H1 (cell line): ENCODE measurements around the gene SRRM5. TPM values are rescaled to one million over a fixed set of nuclear protein-coding genes. Genes with fewer than 3 reads are reported as not detected.

Experiments used
- CTCF ChIA-PET: fragments of 300-600 bp; sonication (Branson Sonifier 250); formaldehyde crosslinking; loops from one replicate; lab custom pipeline; 2021; ENCODE audit not compliant: partially characterized antibody; lab: Charles Lee
- POLR2A ChIA-PET: fragments of 300-600 bp; sonication (Branson Sonifier 250); formaldehyde crosslinking; loops from one replicate; lab custom pipeline; 2021; ENCODE audit warnings: inconsistent platforms; ENCODE audit not compliant: partially characterized antibody; lab: Charles Lee
- DNase-seq, 2 experiments: peaks; one replicate each; pipeline versions ENCODE4 v3.0.0 to v3.0.0-alpha.2; 2010 to 2022; ENCODE audit warnings: low spot score in 2 of 2, low read depth in 1 of 2, mixed read lengths in 1 of 2
- FAIRE-seq: peaks from 2 replicates; lab custom pipeline; 2011; peaks lifted over from hg19 to GRCh38; lab: Jason Lieb, UNC
- H2AFZ ChIP-seq: 2 replicates; pipeline ENCODE4 v1.8.1; 2012; ENCODE audit warnings: low read length, inconsistent platforms
- H2AK5ac ChIP-seq: 2 replicates; pipeline ENCODE4 v1.6.1; 2013; ENCODE audit warnings: low read depth, low read length
- H2BK120ac ChIP-seq: replicated peaks from 2 replicates; pipeline ENCODE3; 2013; ENCODE audit warnings: low read depth, low read length, inconsistent platforms
- H2BK12ac ChIP-seq: 2 replicates; pipeline ENCODE4 v1.6.1; 2013; ENCODE audit warnings: low read depth, low read length
- H2BK15ac ChIP-seq: 2 replicates; pipeline ENCODE4 v1.6.1; 2013; ENCODE audit warnings: low read length
- H2BK20ac ChIP-seq: 2 replicates; pipeline ENCODE4 v1.6.1; 2013; ENCODE audit warnings: low read length
- H2BK5ac ChIP-seq: 2 replicates; pipeline ENCODE4 v1.6.1; 2013; ENCODE audit warnings: low read depth, low read length
- H3K14ac ChIP-seq: 2 replicates; pipeline ENCODE4 v1.6.1; 2013; ENCODE audit warnings: inconsistent platforms; ENCODE audit not compliant: insufficient read length
- H3K18ac ChIP-seq: 2 replicates; pipeline ENCODE4 v1.6.1; 2013; ENCODE audit warnings: low read length; ENCODE audit errors: extremely low read depth
- H3K23ac ChIP-seq: 2 replicates; pipeline ENCODE4 v1.6.1; 2013; ENCODE audit warnings: inconsistent platforms; ENCODE audit not compliant: insufficient read length
- H3K23me2 ChIP-seq: 2 replicates; pipeline ENCODE4 v1.6.1; 2013; ENCODE audit warnings: low read depth, low read length
- H3K27ac ChIP-seq: 2 replicates; pipeline ENCODE4 v1.6.1; 2011; ENCODE audit warnings: low read depth, low read length, inconsistent platforms
- H3K27me3 ChIP-seq, 4 experiments: replicated peaks in 1 of 4; 1 replicate in 1 of 4; 2 replicates in 3 of 4; pipeline versions ENCODE4 v1.6.1 to v1.8.1; 2011 to 2013; ENCODE audit warnings: low read length in 3 of 4, mild to moderate bottlenecking in 3 of 4, inconsistent platforms in 2 of 4, mixed read lengths in 2 of 4, moderate library complexity in 1 of 4; ENCODE audit not compliant: control insufficient read depth in 3 of 4, insufficient read depth in 3 of 4; ENCODE audit errors: extremely low read depth in 1 of 4
- H3K36me3 ChIP-seq, 4 experiments: 2 replicates each; pipeline versions ENCODE4 v1.6.1 to v1.8.1; 2011 to 2013; ENCODE audit warnings: mild to moderate bottlenecking in 4 of 4, low read length in 3 of 4, moderate library complexity in 2 of 4, control low read depth in 1 of 4, inconsistent platforms in 1 of 4; ENCODE audit not compliant: insufficient read depth in 4 of 4, control insufficient read depth in 2 of 4
- H3K4ac ChIP-seq: replicated peaks from 2 replicates; pipeline ENCODE3; 2013; ENCODE audit warnings: low read length, low read depth, mixed read lengths, inconsistent platforms; ENCODE audit not compliant: insufficient read length
- H3K4me1 ChIP-seq, 4 experiments: replicated peaks in 1 of 4; 1 replicate in 1 of 4; 2 replicates in 3 of 4; pipeline versions ENCODE4 v1.6.1 to v1.8.1; 2011 to 2013; ENCODE audit warnings: low read length in 3 of 4, inconsistent platforms in 2 of 4, mixed read lengths in 1 of 4; ENCODE audit not compliant: insufficient read depth in 4 of 4, control insufficient read depth in 3 of 4
- H3K4me2 ChIP-seq, 2 experiments: 2 replicates each; pipeline versions ENCODE4 v1.6.1 to v1.8.1; 2011 to 2013; ENCODE audit warnings: low read depth in 2 of 2, low read length in 2 of 2, control low read depth in 1 of 2, inconsistent platforms in 1 of 2, mild to moderate bottlenecking in 1 of 2; ENCODE audit not compliant: insufficient read depth in 1 of 2
- H3K4me3 ChIP-seq, 4 experiments: fragments of 200-600, 300-600 bp in 1 of 4; sonication (generic), shearing (Covaris generic), sonication (Bioruptor Twin) in 1 of 4; 2 replicates each; pipeline versions ENCODE4 v1.5.1 to v1.8.1; 2011 to 2016; ENCODE audit warnings: low read length in 4 of 4, low read depth in 3 of 4, control low read depth in 2 of 4, inconsistent platforms in 2 of 4, mild to moderate bottlenecking in 2 of 4, mixed read lengths in 1 of 4, moderate library complexity in 1 of 4; ENCODE audit not compliant: insufficient read depth in 2 of 4; ENCODE audit errors: extremely low read depth in 1 of 4
- H3K56ac ChIP-seq: replicated peaks from 2 replicates; pipeline ENCODE3; 2013; ENCODE audit warnings: low read depth, mild to moderate bottlenecking, mixed read lengths, low read length, inconsistent platforms; ENCODE audit not compliant: insufficient read length
- H3K79me1 ChIP-seq: 2 replicates; pipeline ENCODE4 v1.6.1; 2013; ENCODE audit warnings: low read depth, low read length, control low read depth
- H3K79me2 ChIP-seq, 2 experiments: 2 replicates each; pipeline versions ENCODE4 v1.6.1 to v1.8.1; 2012 to 2013; ENCODE audit warnings: low read length in 2 of 2, mild to moderate bottlenecking in 2 of 2, inconsistent platforms in 1 of 2; ENCODE audit not compliant: insufficient read depth in 2 of 2, control insufficient read depth in 1 of 2
- H3K9ac ChIP-seq, 4 experiments: replicated peaks in 1 of 4; 1 replicate in 1 of 4; 2 replicates in 3 of 4; pipeline versions ENCODE4 v1.6.1 to v1.8.1; 2011 to 2013; ENCODE audit warnings: low read depth in 3 of 4, low read length in 3 of 4, control low read depth in 2 of 4, mild to moderate bottlenecking in 2 of 4, moderate library complexity in 2 of 4, inconsistent platforms in 1 of 4; ENCODE audit errors: extremely low read depth in 1 of 4
- H3K9me3 ChIP-seq, 2 experiments: 2 replicates each; pipeline versions ENCODE4 v1.6.1 to v1.8.1; 2012 to 2013; ENCODE audit warnings: mild to moderate bottlenecking in 2 of 2, moderate library complexity in 2 of 2, control low read depth in 1 of 2, inconsistent platforms in 1 of 2, low read depth in 1 of 2, low read length in 1 of 2, mixed read lengths in 1 of 2; ENCODE audit not compliant: insufficient read depth in 2 of 2
- H4K20me1 ChIP-seq, 2 experiments: replicated peaks in 1 of 2; 2 replicates each; pipeline versions ENCODE3 to v1.8.1; 2011 to 2013; ENCODE audit warnings: inconsistent platforms in 2 of 2, low read length in 2 of 2, mild to moderate bottlenecking in 1 of 2; ENCODE audit not compliant: insufficient read depth in 2 of 2, control insufficient read depth in 1 of 2
- H4K5ac ChIP-seq: 2 replicates; pipeline ENCODE4 v1.6.1; 2013; ENCODE audit warnings: low read length, low read depth, mixed read lengths, inconsistent platforms; ENCODE audit not compliant: insufficient read length
- H4K8ac ChIP-seq: 2 replicates; pipeline ENCODE4 v1.8.0; 2013; ENCODE audit warnings: mild to moderate bottlenecking, moderate library complexity, low read length, inconsistent platforms; ENCODE audit not compliant: insufficient read depth; ENCODE audit errors: extremely low read depth
- H4K91ac ChIP-seq: replicated peaks from 2 replicates; pipeline ENCODE3; 2013; ENCODE audit warnings: low read length, mixed read lengths, inconsistent platforms; ENCODE audit not compliant: insufficient read length
- CBX5 ChIP-seq: fragments of 300-800, 300-1000 bp; sonication (generic); IDR thresholded peaks from 2 replicates; pipeline ENCODE4 v1.7.1; 2016; ENCODE audit warnings: antibody characterized with exemption, low read length, low read depth
- CEBPB ChIP-seq: IDR thresholded peaks from 2 replicates; pipeline ENCODE4 v1.6.1; 2012; ENCODE audit warnings: low read depth, low read length
- CREB1 ChIP-seq: IDR thresholded peaks from 2 replicates; pipeline ENCODE4 v1.6.1; 2012; ENCODE audit warnings: inconsistent platforms
- CTBP2 ChIP-seq: IDR thresholded peaks from 2 replicates; pipeline ENCODE4 v1.7.0; 2011; ENCODE audit warnings: borderline replicate concordance, mild to moderate bottlenecking, moderate library complexity, mixed read lengths, low read length; ENCODE audit not compliant: insufficient read depth, insufficient read length
- EP300 ChIP-seq, 2 experiments: IDR thresholded peaks; 1 replicate in 1 of 2; 2 replicates in 1 of 2; pipeline ENCODE4 v1.6.1; 2011 to 2012; ENCODE audit warnings: low read depth in 2 of 2, low read length in 2 of 2, mild to moderate bottlenecking in 2 of 2, borderline replicate concordance in 1 of 2, inconsistent platforms in 1 of 2, moderate library complexity in 1 of 2
- EZH2 ChIP-seq: fragments of 200-600 bp; sonication (generic); IDR thresholded peaks from 2 replicates; pipeline ENCODE4 v1.7.1; 2012; ENCODE audit warnings: low read depth, mild to moderate bottlenecking, moderate library complexity, low read length, inconsistent platforms; ENCODE audit not compliant: severe bottlenecking
- HDAC2 ChIP-seq, 2 experiments: fragments of 300-600 bp in 1 of 2; sonication (generic) in 1 of 2; IDR thresholded peaks; 2 replicates each; pipeline ENCODE4 v1.6.1; 2011 to 2012; ENCODE audit warnings: low read depth in 2 of 2, low read length in 2 of 2, mild to moderate bottlenecking in 2 of 2, moderate library complexity in 2 of 2, borderline replicate concordance in 1 of 2, inconsistent platforms in 1 of 2
- NANOG ChIP-seq: IDR thresholded peaks from 2 replicates; pipeline ENCODE4 v1.6.1; 2011; ENCODE audit warnings: low read length, low read depth, mild to moderate bottlenecking, inconsistent platforms; ENCODE audit not compliant: insufficient read depth, poor library complexity, severe bottlenecking
- NRF1 ChIP-seq: IDR thresholded peaks from 2 replicates; pipeline ENCODE4 v1.6.1; 2011; ENCODE audit warnings: mild to moderate bottlenecking, low read depth, low read length, improper control_type of control experiment
- PHF8 ChIP-seq: fragments of 200-600 bp; sonication (generic); conservative IDR thresholded peaks from 2 replicates; pipeline ENCODE4 v1.7.1; 2012; ENCODE audit warnings: low read depth, mild to moderate bottlenecking, inconsistent platforms, low read length, moderate library complexity
- RXRA ChIP-seq: IDR thresholded peaks from 2 replicates; pipeline ENCODE4 v1.6.1; 2011; ENCODE audit warnings: low read depth, mild to moderate bottlenecking, low read length, moderate library complexity; ENCODE audit not compliant: insufficient read depth
- TCF12 ChIP-seq: IDR thresholded peaks from 2 replicates; pipeline ENCODE4 v1.6.1; 2011; ENCODE audit warnings: low read depth, mild to moderate bottlenecking, low read length
- YY1 ChIP-seq: IDR thresholded peaks from 2 replicates; pipeline ENCODE4 v1.6.1; 2011; ENCODE audit warnings: low read depth, mild to moderate bottlenecking, low read length
- WGBS, 2 experiments: shearing (Covaris generic) in 1 of 2; methylation state at CpG; one replicate each; pipeline versions ENCODE4 v1.1.6 to v1.1.7; 2013 to 2015; ENCODE audit warnings: low lambda C conversion rate in 2 of 2, mixed read lengths in 2 of 2, inconsistent platforms in 1 of 2, low coverage in 1 of 2, missing lambda C conversion rate in 1 of 2; ENCODE audit not compliant: insufficient replicate concordance in 2 of 2, insufficient coverage in 1 of 2, insufficient read length in 1 of 2; ENCODE audit errors: extremely low coverage in 1 of 2, missing lambda C conversion rate in 1 of 2; 5-methylcytosine and 5-hydroxymethylcytosine counted together
- polyA plus RNA-seq, 7 experiments: library from polyadenylated mRNA; depleted of rRNA in 3 of 7; stranded (reverse) in 5 of 7; unstranded in 2 of 7; fragments of >200 nt in 5 of 7; fragments of 200-250 nt in 2 of 7; gene quantifications; 1 replicate in 5 of 7; 2 replicates in 1 of 7; 4 replicates in 1 of 7; pipeline versions ENCODE4 v1.2.1 to v1.2.3, GENCODE V29; 2011 to 2013; ENCODE audit warnings: missing spikeins in 2 of 7, mixed read lengths in 2 of 7
- total RNA-seq: library from RNA; stranded (reverse); fragmentation: NEBNext Ultra II Directional; extraction: Animal tissue kit (Norgen Biotek cat#: 25700); gene quantifications from 2 replicates; pipeline ENCODE4 v1.2.1, GENCODE V29; 2021

The SRRM5 gene
- total and polyA plus RNA-seq, 2 of the 8 experiments (the other 6 are each of a cell fraction or from before 2014, with no cell fraction given), result 0.06 to 0.11 TPM

- Histone ChIP-seq H2BK5ac (no peak overlapping the region), H4K5ac (no peak overlapping the region), H4K8ac (no peak overlapping the region), H2BK15ac (no peak overlapping the region), H4K91ac (no peak overlapping the region)
- 69% methylated on average over 2 of the region's 2 CpGs; no CpG with 5 or more reads in 1 of the 2 experiments for WGBS, 2 experiments
- TF ChIP-seq CTBP2, result no peak
- TF ChIP-seq EP300 (IDR thresholded peaks at IDR 0.05; ENCODE audit: borderline replicate concordance in 1 of 2, low read depth in 2 of 2, low read length in 2 of 2), result no peak
- TF ChIP-seq CREB1, result no peak
- TF ChIP-seq HDAC2 (IDR thresholded peaks at IDR 0.05; ENCODE audit: borderline replicate concordance in 1 of 2, low read depth in 2 of 2, low read length in 2 of 2), result no peak
- TF ChIP-seq PHF8, result no peak
- TF ChIP-seq NANOG, result no peak
- TF ChIP-seq CBX5, result no peak
- no peak for TF ChIP-seq RXRA
- no peak for TF ChIP-seq YY1
- TF ChIP-seq NRF1, result no peak
- TF ChIP-seq CEBPB, result no peak
- no peak for TF ChIP-seq EZH2
- TF ChIP-seq TCF12, result no peak
- TF ChIP-seq, all 59 proteins: peak for 0
- 0 out of 2 replicates have a peak overlapping the region, but pooled peaks have one; percentile 6 for H2AFZ ChIP-seq
- H2BK20ac ChIP-seq, result no peak overlapping the region
- H3K79me1 ChIP-seq, result peaks cover 2% of the 10 kb centered on the region; the same call in 1 of the 2 replicates
- peaks cover 3 to 14% (median 10%) of the 10 kb centered on the region in 4 experiments; a peak in 6 of 7 replicates for H3K4me1 ChIP-seq
- H3K27ac ChIP-seq, result no peak overlapping the region
- H3K9ac ChIP-seq, result no peak overlapping the region
- no peak overlapping the region for H3K4ac ChIP-seq
- ChIA-PET CTCF (interaction anchor here (0.8 to 2.0 kb wide), 9 partner anchors 11 to 121 kb away, joined by 3 to 17 read pairs (median 4); partner anchors contain the start of gene PLAUR), POLR2A (interaction anchor here (0.9 to 1.5 kb wide), 5 partner anchors 10 to 37 kb away, joined by 3 to 4 read pairs (median 3); no protein-coding TSS in a partner anchor)
- no peak overlapping the region for H3K14ac ChIP-seq
- H3K27me3 ChIP-seq, result peaks cover 11 to 48% (median 29%) of the 10 kb centered on the region in 4 experiments
- H3K36me3 ChIP-seq, result no peaks in the 10 kb centered on the region
- H2AK5ac ChIP-seq, result no peak overlapping the region; the same call in 1 of the 2 replicates
- no peak for FAIRE-seq
- H3K18ac ChIP-seq, result no peak overlapping the region
- H3K23me2 ChIP-seq, result peaks cover 11% of the 10 kb centered on the region
- no peaks in the 10 kb centered on the region for H4K20me1 ChIP-seq
- H2BK120ac ChIP-seq, result no peak overlapping the region
- H3K4me3 ChIP-seq, result no peak overlapping the region
- H3K23ac ChIP-seq, result no peak overlapping the region
- H3K79me2 ChIP-seq, result no peaks in the 10 kb centered on the region
- DNase-seq, result no peak
- H3K56ac ChIP-seq, result no peak overlapping the region
- no peak overlapping the region; a peak in 1 of 4 replicates for H3K4me2 ChIP-seq
- H2BK12ac ChIP-seq, result no peak overlapping the region
- H3K9me3 ChIP-seq, result no peaks in the 10 kb centered on the region
Observed at GRCh38 chr19:43641333-43641732, 29.4 kb downstream of the SRRM5 start.
